Stomach (tissue), 9 donors: ENCODE data around the gene GSTM5. TPM values are rescaled to one million over a fixed set of nuclear protein-coding genes. Genes with fewer than 3 reads are reported as not detected.
A peak's percentile ranks its signal among the peaks of the same experiment; 100 is the strongest.

Experiments
- DNase-seq, 2 donors: peaks; one replicate each; pipeline versions ENCODE4 v3.0.0 to v3.0.0-alpha.2; 2013 to 2019
- H3K27ac ChIP-seq, 5 donors: fragments of 200-600 bp in 4 of 5; sonication (generic) in 4 of 5; one replicate each; pipeline ENCODE4 v1.5.1; 2013 to 2019; ENCODE audit warnings: mild to moderate bottlenecking in 1 of 5, moderate library complexity in 1 of 5
- H3K27me3 ChIP-seq, 3 donors: fragments of 200-600 bp; sonication (generic); one replicate each; pipeline ENCODE4 v1.5.1; 2017 to 2019; ENCODE audit warnings: mixed run types in 1 of 3
- H3K36me3 ChIP-seq, 4 donors: fragments of 200-600 bp; sonication (generic); 1 replicate in 3 of 4; 2 replicates in 1 of 4; pipeline ENCODE4 v1.5.1; 2016 to 2019
- H3K4me1 ChIP-seq, 4 donors: fragments of 200-600 bp; sonication (generic); one replicate each; pipeline ENCODE4 v1.5.1; 2016 to 2019
- H3K4me3 ChIP-seq, 4 donors: fragments of 200-600 bp; sonication (generic) in 3 of 4; one replicate each; pipeline ENCODE4 v1.5.1; 2016 to 2019; ENCODE audit warnings: mild to moderate bottlenecking in 1 of 4
- H3K9me3 ChIP-seq, 4 donors: fragments of 200-600 bp; sonication (generic); one replicate each; pipeline ENCODE4 v1.5.1; 2016 to 2019
- CTCF ChIP-seq, 7 experiments: fragments of 450-650 bp in 4 of 7; fragments of 200-600 bp in 3 of 7; sonication (generic) in 3 of 7; IDR thresholded peaks; one replicate each; pipeline ENCODE4 v1.5.1; 2016 to 2019; ENCODE audit warnings: antibody characterized with exemption in 7 of 7, control low read depth in 2 of 7, mild to moderate bottlenecking in 1 of 7
- EP300 ChIP-seq: sonication (generic); formaldehyde crosslinking; IDR thresholded peaks from one replicate; pipeline ENCODE4 v1.6.1; 2017; ENCODE audit warnings: antibody characterized with exemption
- POLR2A ChIP-seq, 4 donors: fragments of 450-650 bp; IDR thresholded peaks; one replicate each; pipeline ENCODE4 v1.6.1; 2016; ENCODE audit warnings: antibody characterized with exemption in 4 of 4, control low read depth in 2 of 4, mild to moderate bottlenecking in 1 of 4, moderate library complexity in 1 of 4
- POLR2AphosphoS5 ChIP-seq, 3 donors: sonication (generic); formaldehyde crosslinking; IDR thresholded peaks; one replicate each; pipeline ENCODE4 v1.6.1; 2016; ENCODE audit warnings: antibody characterized with exemption in 3 of 3
- WGBS, 5 donors: extraction: QIAGEN DNeasy Blood & Tissue Kit in 3 of 5; methylation state at CpG; one replicate each; pipeline versions ENCODE4 v1.1.5 to v1.1.7; 2013 to 2018; 5-methylcytosine and 5-hydroxymethylcytosine counted together
- intact Hi-C: fragments of 100-400 bp; cut with DNase I; formaldehyde crosslinking; loops from one replicate; pipeline ENCODE4 v1.15.1; 2023; ENCODE audit warnings: low total_unique reads
- polyA plus RNA-seq, 3 donors: library from polyadenylated mRNA; stranded (reverse); fragments of 200-250 nt; gene quantifications; one replicate each; pipeline ENCODE4 v1.2.3, GENCODE V29; 2013
- total RNA-seq, 5 donors: library from RNA; depleted of rRNA; stranded (reverse); fragments of >200 nt; gene quantifications; one replicate each; pipeline versions ENCODE4 v1.1.0 to v1.2.3, GENCODE V29; 2014 to 2016
- donor health status: healthy with polysubstance abuse.
- donor health status: Bipolar disorder and iron deficiency.
- donor health status: healthy.

Gene GSTM5
- total and polyA plus RNA-seq, 8 donors = 1.4 to 35.6 (median 16.7) TPM; not detected in 2

- no peak for TF ChIP-seq POLR2A (IDR thresholded peaks at IDR 0.05)
- DNase-seq = no peak
- 86 to 92% (median 87%) methylated on average over 5 of the region's 5 CpGs for WGBS, 5 donors
- no peaks in the 10 kb centered on the region for H3K36me3 ChIP-seq
- peaks cover 0 to 15% (median 6%) of the 10 kb centered on the region in 4 donors for H3K4me1 ChIP-seq
- no peak overlapping the region for H3K4me3 ChIP-seq
- intact Hi-C loops = no loop called here
- no peak overlapping the region for H3K27ac ChIP-seq
- H3K27me3 ChIP-seq = no peaks in the 10 kb centered on the region
- no peaks in the 10 kb centered on the region for H3K9me3 ChIP-seq
These were observed 5.7 kb downstream of the GSTM5 start for GRCh38 chr1:109717729-109718128.

GRCh38 chr1:109718495-109718894 lies 6.4 kb downstream of the GSTM5 start:
- TF ChIP-seq CTCF (IDR thresholded peaks at IDR 0.05) = peak in 4 of 7 experiments; percentile 8 to 39 (median 16)
- no peak for TF ChIP-seq EP300
- WGBS, 5 donors = 80 to 91% (median 86%) methylated on average over 2 of the region's 2 CpGs
- H3K27ac ChIP-seq = no peak overlapping the region
- peak in 1 of 2 donors; percentile 54 for DNase-seq
- intact Hi-C loops = no loop called here
- no peaks in the 10 kb centered on the region for H3K27me3 ChIP-seq
- H3K9me3 ChIP-seq = no peaks in the 10 kb centered on the region
- H3K4me3 ChIP-seq = no peak overlapping the region
- no peaks in the 10 kb centered on the region for H3K36me3 ChIP-seq
- peaks cover 0 to 18% (median 10%) of the 10 kb centered on the region in 4 donors for H3K4me1 ChIP-seq

GRCh38 chr1:109719337-109719837 lies 7.3 kb downstream of the GSTM5 start:
- no peak for DNase-seq
- no peak overlapping the region for H3K27ac ChIP-seq
- H3K36me3 ChIP-seq = no peaks in the 10 kb centered on the region
- TF ChIP-seq POLR2AphosphoS5 (IDR thresholded peaks at IDR 0.05) (no peak), CTCF (IDR thresholded peaks at IDR 0.05) (no peak), EP300 (no peak), POLR2A (IDR thresholded peaks at IDR 0.05) (no peak)
- peaks cover 5 to 24% (median 16%) of the 10 kb centered on the region in 4 donors for H3K4me1 ChIP-seq
- intact Hi-C loops = no loop called here
- no peak overlapping the region for H3K4me3 ChIP-seq
- H3K9me3 ChIP-seq = no peaks in the 10 kb centered on the region
- H3K27me3 ChIP-seq = no peaks in the 10 kb centered on the region
- 71 to 77% (median 73%) methylated on average over 5 of the region's 5 CpGs for WGBS, 5 donors

GRCh38 chr1:109721042-109721441 lies 9.0 kb downstream of the GSTM5 start:
- H3K36me3 ChIP-seq = no peaks in the 10 kb centered on the region
- intact Hi-C loops = no loop called here
- no peaks in the 10 kb centered on the region for H3K9me3 ChIP-seq
- TF ChIP-seq POLR2A (IDR thresholded peaks at IDR 0.05) (no peak), CTCF (IDR thresholded peaks at IDR 0.05) (no peak), EP300 (no peak), POLR2AphosphoS5 (IDR thresholded peaks at IDR 0.05) (no peak)
- H3K4me1 ChIP-seq = peaks cover 5 to 27% (median 19%) of the 10 kb centered on the region in 4 donors
- DNase-seq = no peak
- 86 to 91% (median 90%) methylated on average over 5 of the region's 5 CpGs for WGBS, 5 donors
- no peak overlapping the region for H3K4me3 ChIP-seq
- H3K27me3 ChIP-seq = no peaks in the 10 kb centered on the region
- no peak overlapping the region for H3K27ac ChIP-seq

- TF ChIP-seq POLR2A (IDR thresholded peaks at IDR 0.05) (no peak), CTCF (IDR thresholded peaks at IDR 0.05) (no peak), EP300 (no peak), POLR2AphosphoS5 (IDR thresholded peaks at IDR 0.05) (no peak)
- intact Hi-C loops = no loop called here
- Histone ChIP-seq H3K36me3 (no peaks in the 10 kb centered on the region), H3K4me1 (peaks cover 5 to 27% (median 15%) of the 10 kb centered on the region in 4 donors), H3K27me3 (no peaks in the 10 kb centered on the region), H3K27ac (no peak overlapping the region), H3K4me3 (no peak overlapping the region), H3K9me3 (no peaks in the 10 kb centered on the region)
- 92 to 100% (median 95%) methylated on average over 1 of the region's 1 CpG for WGBS, 5 donors
- DNase-seq = no peak
These were observed 9.9 kb downstream of the GSTM5 start for GRCh38 chr1:109721971-109722370.
